Measurements from ENCODE around the gene EXD3.
A peak's percentile ranks its signal among the peaks of the same experiment; 100 is the strongest.

EXD3 gene

GRCh38 chr9:137312852-137313325, 110.1 kb downstream of the EXD3 start:
- DNase-seq (ENCODE audit: insufficient read length, low spot score) (peak; percentile 57), FAIRE-seq (no peak)
- TF ChIP-seq POLR2A (IDR thresholded peaks at IDR 0.05; ENCODE audit: low read depth, low read length): no peak

- FAIRE-seq: no peak
- no peak for TF ChIP-seq POLR2A (IDR thresholded peaks at IDR 0.05; ENCODE audit: low read depth, low read length)
- DNase-seq (ENCODE audit: insufficient read length, low spot score): no peak
Observed at GRCh38 chr9:137311986-137312851, 110.7 kb downstream of the EXD3 start.

DNA sequence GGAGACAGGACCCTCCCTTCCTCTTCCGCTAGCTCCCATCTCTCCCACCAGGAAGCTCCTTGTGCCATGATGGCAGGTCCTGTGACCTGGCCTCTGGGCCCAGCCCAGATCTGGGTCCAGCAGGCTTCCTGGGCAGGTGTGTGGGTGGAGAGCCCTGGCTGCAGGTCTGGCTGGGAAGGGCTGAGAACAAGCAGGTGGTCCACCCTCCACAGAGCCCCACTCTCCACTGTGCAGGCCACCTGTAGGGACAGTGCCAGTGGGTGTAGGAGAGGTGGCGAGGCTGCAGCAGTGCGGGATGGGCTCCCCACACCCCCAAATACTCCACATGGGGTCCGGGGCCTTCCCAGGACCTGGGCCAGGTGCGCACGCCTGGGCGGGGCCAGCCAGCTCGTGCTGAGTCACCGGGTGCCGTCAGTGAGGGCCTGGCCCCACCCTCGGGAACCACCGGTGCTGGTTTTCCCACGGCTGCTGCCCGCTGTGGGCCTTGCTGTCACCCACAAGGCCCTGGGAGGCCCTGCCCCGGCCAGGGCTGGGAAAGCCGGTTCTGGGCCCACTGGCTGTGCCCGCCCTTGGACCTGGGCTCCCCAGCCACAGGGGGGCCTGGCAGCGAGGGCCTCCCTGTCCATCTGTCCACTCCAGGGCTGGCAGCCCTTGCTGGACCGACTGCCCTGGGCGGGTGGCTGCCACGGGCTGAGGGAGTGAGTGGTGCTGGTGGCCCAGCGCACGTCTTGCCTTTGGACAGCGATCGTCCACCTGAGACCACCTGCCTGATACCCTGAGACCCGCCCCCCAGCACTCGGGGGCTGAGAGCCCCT, 111.6 kb downstream of the EXD3 start:
- no peak for DNase-seq (ENCODE audit: insufficient read length, low spot score)
- FAIRE-seq: no peak
- no peak for TF ChIP-seq POLR2A (IDR thresholded peaks at IDR 0.05; ENCODE audit: low read depth, low read length)

- DNase-seq (ENCODE audit: insufficient read length, low spot score): no peak
- no peak for FAIRE-seq
- TF ChIP-seq POLR2A (IDR thresholded peaks at IDR 0.05; ENCODE audit: low read depth, low read length): no peak
Observed at GRCh38 chr9:137310189-137311052, 112.5 kb downstream of the EXD3 start.

GRCh38 chr9:137309368-137310188, 113.4 kb downstream of the EXD3 start:
- DNase-seq (ENCODE audit: insufficient read length, low spot score) (no peak), FAIRE-seq (no peak)
- TF ChIP-seq POLR2A (IDR thresholded peaks at IDR 0.05; ENCODE audit: low read depth, low read length): no peak

- DNase-seq (ENCODE audit: insufficient read length, low spot score) (no peak), FAIRE-seq (no peak)
- TF ChIP-seq POLR2A (IDR thresholded peaks at IDR 0.05; ENCODE audit: low read depth, low read length): no peak
Observed at GRCh38 chr9:137308057-137308619, 114.8 kb downstream of the EXD3 start.

GRCh38 chr9:137307255-137308056, 115.5 kb downstream of the EXD3 start:
- DNase-seq (ENCODE audit: insufficient read length, low spot score) (no peak), FAIRE-seq (no peak)

GRCh38 chr9:137306850-137307254, 116.1 kb downstream of the EXD3 start:
- FAIRE-seq (no peak), DNase-seq (ENCODE audit: insufficient read length, low spot score) (no peak)
- no peak for TF ChIP-seq POLR2A (IDR thresholded peaks at IDR 0.05; ENCODE audit: low read depth, low read length)

More at GRCh38 chr9:137307255-137308056, 115.5 kb downstream of the EXD3 start:
- no peak for TF ChIP-seq POLR2A (IDR thresholded peaks at IDR 0.05; ENCODE audit: low read depth, low read length)

GRCh38 chr9:137306066-137306849, 116.7 kb downstream of the EXD3 start:
- no peak for TF ChIP-seq POLR2A (IDR thresholded peaks at IDR 0.05; ENCODE audit: low read depth, low read length)
- FAIRE-seq (no peak), DNase-seq (ENCODE audit: insufficient read length, low spot score) (no peak)

DNA sequence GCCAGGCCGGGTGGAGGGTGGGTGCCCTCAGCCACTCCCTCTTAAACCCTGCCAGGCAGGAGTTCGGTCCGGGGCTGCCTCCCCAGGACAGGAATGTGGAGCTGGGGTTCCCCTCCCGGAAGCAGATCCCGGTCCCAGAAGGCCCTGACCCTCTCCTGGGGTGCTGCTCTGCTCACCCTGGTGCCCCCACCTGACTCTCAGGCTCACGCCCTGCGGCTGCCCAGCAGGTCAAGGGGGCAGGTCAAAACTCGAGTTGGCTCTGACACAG, 117.2 kb downstream of the EXD3 start:
- no peak for TF ChIP-seq POLR2A (IDR thresholded peaks at IDR 0.05; ENCODE audit: low read depth, low read length)
- FAIRE-seq: no peak
- no peak for DNase-seq (ENCODE audit: insufficient read length, low spot score)

DNA sequence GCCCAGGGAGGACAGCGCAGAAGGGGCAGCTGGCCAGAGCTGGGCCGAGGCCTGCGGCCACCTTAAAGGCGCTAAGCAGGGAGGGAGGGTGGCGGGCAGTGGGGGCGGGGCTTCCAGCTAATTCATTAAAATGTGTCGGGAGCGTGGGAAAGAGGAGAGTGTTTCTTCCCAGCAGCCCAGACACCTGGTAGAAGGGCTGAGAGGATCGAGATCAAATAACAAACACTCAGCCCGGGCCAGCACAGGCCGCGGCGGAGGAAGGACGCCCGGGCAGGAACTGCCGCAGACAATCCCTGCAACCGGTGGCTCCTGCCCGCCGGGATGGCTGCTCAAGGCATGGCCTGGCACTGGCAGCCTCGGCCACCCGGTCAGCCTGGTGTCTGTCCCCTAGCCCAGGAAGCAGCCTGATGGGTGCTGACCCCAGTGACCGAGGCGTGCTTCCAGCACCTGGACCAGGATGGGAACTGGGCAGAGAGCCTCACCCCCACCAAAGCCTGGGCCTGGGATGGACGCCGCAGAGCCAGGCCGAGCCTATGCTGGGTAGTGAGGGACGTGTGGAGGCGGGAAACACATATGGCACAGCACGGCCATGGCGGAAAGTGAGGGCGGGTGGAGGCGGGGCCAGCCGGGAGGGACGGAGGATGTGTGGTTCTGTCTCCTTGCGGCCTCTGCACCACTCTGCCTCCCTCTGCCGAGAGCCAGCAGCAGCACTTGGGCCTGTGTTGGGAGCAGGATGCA, 117.7 kb downstream of the EXD3 start:
- no peak for TF ChIP-seq POLR2A (IDR thresholded peaks at IDR 0.05; ENCODE audit: low read depth, low read length)
- DNase-seq (ENCODE audit: insufficient read length, low spot score) (no peak), FAIRE-seq (no peak)

All from H54 (cell line).